ENCODE measurements around the gene NR4A3.
"Not testable (repeated sequence)": the region's sequence is repeated elsewhere in the genome, so short reads cannot be mapped to it uniquely, and the experiment has no call there.

The NR4A3 gene

GRCh38 chr9:99821396-99822108 is at the start of gene NR4A3:
Gene NR4A3, plus strand, starts transcription at chr9:99821885. Its CDS starts 6,158 bp downstream, at chr9:99828043.
- DNase-seq (ENCODE audit: low read depth), result peak; percentile 73

DNA sequence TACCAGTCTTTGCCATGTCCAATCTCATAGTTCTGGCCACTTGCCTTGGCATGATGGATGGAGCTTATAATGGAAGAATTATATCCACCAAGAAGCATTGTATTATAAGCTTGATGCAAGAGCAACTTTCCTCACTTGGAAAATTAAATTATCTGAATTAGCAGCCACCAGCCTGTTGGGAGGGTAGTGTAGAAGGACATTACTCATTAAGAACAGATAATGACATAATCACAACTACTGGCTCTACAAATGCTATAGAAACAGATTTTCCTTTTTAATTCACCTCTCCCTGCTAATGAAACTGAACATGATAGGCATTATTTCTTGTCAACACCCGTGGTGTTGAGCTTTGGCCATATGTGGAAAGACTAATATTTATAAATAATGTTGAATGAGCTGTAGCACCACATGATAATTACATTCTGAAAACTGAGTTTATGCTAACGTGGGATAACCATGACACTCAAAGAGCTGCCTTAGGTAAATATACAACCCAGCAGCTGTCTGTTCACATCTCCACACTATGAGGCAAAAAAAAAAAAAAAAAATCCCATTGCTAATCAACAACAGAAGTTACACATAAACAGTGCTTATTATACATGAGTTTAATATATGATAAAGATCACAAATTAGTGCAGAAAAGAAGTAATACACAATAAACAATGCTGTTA is 48.1 kb upstream of the NR4A3 start:
- no peak for DNase-seq (ENCODE audit: low read depth)

- no peak for DNase-seq (ENCODE audit: low read depth)
Observed at GRCh38 chr9:99778308-99778707, 43.4 kb upstream of the NR4A3 start.

DNA sequence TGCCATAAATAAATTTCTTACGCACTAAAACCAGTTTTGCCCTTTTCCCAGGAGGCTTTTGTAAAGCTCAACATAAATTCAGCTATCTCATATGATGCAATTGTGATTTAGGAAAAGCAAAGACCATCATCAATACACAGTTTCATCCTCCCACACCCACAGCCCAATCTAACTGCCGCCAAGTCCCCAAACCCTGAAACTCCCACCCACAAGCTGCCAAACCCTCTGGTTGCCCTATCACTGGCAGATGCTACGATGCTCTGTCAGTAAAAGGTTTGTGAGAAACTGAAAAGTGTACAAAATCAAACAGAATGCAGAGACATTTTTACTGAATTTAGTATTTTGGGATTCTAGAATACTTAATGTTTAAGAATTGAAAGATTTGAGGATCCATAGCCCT is 42.8 kb upstream of the NR4A3 start:
- no peak for DNase-seq (ENCODE audit: low read depth)

DNA sequence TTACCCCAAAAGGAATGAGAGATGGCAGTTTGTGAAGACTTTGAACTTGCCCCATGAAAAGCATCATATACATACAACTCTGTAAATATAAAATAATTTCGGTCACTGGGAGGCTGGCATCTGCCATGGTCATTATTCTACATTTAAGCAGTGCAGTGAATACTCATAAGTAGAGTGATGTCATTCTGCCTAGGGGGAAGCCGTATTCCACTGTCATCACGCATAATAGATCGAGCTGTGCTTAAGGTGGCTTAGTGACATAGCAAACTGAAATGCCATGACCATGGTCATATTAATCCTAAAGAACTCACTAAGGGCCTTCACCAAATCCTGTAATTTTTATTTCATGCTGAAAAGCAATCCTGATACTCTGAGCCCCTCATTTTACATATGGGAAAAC is 42.4 kb upstream of the NR4A3 start:
- no peak for DNase-seq (ENCODE audit: low read depth)

GRCh38 chr9:99782349-99782748 is 39.3 kb upstream of the NR4A3 start:
- DNase-seq (ENCODE audit: low read depth), result not testable (repeated sequence)

GRCh38 chr9:99782962-99783718 is 38.5 kb upstream of the NR4A3 start:
- DNase-seq (ENCODE audit: low read depth), result no peak

- DNase-seq (ENCODE audit: low read depth), result no peak
Observed at GRCh38 chr9:99783799-99784198, 37.9 kb upstream of the NR4A3 start.

DNA sequence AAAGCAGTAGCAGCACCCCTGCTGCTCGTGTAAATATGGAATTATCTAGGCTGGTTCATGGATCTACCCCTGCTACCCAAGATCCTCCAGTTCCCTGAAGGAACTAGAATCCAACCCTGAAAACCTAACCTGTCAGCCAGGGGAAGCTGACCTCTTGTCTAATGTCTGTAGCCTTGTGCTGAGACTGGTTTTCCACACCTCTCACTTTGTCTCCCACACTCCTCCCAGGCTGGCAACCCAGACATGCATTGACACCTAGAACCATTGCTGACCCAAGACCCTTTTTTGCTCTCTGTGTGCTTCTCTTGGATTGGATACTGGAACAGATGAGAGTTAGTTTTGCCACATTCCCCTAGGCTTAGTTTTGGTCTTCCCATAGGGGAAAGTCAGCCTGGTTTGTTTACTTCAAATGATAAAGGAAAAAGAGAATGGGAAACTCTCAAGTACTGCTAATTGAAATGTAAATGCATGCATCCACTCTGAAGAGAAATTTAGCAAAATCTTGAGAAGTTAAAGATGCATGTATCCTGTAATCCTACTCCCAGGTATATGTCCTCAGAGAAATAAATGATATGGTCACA is 36.6 kb upstream of the NR4A3 start:
- DNase-seq (ENCODE audit: low read depth), result no peak

DNA sequence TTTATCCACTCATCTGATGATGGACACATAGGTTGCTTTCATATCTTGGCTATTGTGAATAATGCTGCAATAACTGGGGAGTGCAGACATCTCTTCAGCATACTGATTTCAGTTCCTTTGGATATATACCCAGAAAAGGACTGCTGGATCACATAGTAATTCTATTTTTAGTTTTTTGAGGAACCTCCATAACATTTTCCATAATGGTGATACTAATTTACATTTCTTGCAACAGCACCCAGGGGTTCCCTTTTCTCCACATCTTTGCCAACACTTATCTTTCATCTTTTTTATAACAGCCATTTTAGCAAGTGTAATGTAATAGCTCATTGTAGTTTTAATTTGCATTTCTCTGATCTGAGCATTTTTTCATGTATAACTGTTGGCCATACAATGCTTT is 34.1 kb upstream of the NR4A3 start:
- no peak for DNase-seq (ENCODE audit: low read depth)

DNA sequence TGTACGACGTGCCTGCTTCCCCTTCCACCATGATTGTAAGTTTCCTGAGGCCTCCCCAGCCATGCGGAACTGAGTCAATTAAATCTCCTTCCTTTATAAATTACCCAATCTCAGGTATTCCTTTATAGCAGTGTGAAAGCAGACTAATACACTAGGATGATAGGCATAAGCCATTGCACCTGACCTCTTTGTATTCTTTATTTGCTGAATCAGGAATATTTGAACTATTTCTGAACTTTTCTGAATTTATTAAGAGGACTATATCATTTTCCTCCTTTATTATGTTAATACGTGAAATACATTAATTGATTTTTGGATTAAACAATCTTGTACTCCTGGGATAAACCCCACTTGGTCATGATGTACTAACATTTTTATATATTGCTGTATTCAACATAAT is 28.2 kb upstream of the NR4A3 start:
- DNase-seq (ENCODE audit: low read depth), result no peak

DNA sequence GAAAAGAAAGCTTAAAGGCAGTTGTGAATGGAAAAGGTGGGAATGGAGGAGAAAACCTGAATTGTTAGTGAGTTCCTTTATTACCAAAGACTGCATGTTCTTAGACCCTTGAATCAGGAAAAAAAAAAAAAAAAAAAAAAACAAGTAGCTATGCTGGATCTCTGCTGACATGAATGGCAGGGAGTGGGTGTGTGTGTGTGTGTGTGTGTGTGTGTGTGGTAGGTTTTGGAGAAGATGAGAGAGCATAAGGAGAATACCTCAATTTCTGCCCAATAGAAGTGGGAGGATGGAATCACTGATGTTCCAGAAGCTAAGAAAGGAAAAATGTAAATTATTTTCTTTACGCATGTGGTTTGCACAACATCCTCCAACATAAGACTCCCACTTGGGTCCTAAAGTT is 25.5 kb upstream of the NR4A3 start:
- DNase-seq (ENCODE audit: low read depth), result no peak

- DNase-seq (ENCODE audit: low read depth), result no peak
Observed at GRCh38 chr9:99801775-99802174, 19.9 kb upstream of the NR4A3 start.

DNA sequence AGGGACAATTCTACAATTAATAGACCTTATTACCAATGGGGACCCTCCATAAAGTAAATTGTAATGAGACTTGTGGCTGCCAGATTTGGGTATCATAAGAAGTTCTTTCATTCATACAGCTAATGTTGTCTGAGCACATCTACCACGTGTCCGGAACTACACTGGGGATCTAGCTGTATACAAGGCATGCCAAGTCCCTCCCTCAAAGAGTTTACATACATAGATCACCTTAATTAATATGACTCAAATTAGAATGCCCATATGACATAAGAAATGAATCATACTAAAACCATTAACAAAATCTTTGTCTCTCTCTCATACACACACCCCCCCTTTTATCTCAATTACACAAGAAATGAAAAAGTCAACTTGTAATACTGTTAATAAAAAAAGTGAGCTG is 18.0 kb upstream of the NR4A3 start:
- no peak for DNase-seq (ENCODE audit: low read depth)

GRCh38 chr9:99807276-99807852 is 14.3 kb upstream of the NR4A3 start:
- DNase-seq (ENCODE audit: low read depth), result peak; percentile 37

- no peak for DNase-seq (ENCODE audit: low read depth)
Observed at GRCh38 chr9:99807956-99808355, 13.7 kb upstream of the NR4A3 start.

GRCh38 chr9:99808454-99808853 is 13.2 kb upstream of the NR4A3 start:
- DNase-seq (ENCODE audit: low read depth), result no peak

- no peak for DNase-seq (ENCODE audit: low read depth)
Observed at GRCh38 chr9:99809586-99810319, 11.9 kb upstream of the NR4A3 start.

GRCh38 chr9:99811172-99811571 is 10.5 kb upstream of the NR4A3 start:
- DNase-seq (ENCODE audit: low read depth), result no peak

DNA sequence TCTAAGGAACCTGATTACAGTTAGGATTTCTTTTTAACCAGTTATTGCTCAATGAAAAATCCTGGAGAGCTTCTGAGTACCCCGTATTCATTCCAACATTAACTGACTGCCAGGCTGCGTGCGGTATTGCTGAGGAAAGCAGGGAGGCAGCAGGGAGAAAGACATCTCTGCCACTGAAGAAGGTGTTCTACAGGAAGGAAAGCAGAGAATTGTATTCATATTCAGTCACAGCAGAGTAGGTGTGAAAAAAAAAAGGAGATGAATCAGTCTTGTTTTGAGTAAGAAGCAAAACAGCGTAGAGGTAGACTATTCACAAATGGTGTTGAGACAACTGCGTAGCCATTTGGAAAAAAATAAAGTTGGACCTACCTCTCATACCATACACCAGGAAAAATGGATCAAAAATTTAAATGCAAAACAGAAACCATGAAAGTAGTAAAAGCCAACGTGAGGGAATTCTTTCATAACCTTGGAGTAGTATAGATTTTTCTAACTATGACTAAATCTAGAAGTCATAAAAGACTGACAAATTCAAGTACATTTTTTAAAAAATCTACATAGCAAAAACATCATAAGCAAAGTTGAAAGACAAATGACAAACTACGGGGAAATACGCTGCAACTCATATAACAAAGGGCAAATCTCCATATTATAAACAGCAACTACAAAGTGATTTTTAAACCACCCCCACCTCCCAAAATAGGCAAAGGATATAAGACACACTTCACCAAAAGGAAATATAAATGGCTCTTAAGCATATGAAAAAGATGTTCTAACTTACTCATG is 9.9 kb upstream of the NR4A3 start:
- DNase-seq (ENCODE audit: low read depth), result no peak

DNA sequence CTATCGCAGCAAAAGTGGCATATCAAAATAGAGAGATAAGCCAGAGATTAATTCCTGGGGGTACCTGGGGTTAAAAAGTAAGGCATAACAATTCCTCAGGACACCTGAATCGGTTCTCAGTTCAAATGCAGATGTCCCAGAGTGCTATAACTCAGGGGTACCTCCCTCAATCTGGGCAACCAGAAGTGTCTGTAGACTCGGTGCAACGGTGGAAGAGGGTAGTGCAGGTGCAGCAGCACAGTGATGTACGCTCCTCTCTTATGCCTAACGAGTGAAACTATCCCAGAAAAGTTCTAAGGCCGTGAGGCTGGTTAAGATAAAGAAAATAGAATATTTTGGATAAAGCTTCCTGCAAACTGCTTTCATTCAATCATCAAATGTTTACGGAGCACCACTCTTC is 7.9 kb upstream of the NR4A3 start:
- DNase-seq (ENCODE audit: low read depth), result no peak

All from activated T-helper 1 cell treated with Interleukin-2 at 50 U/mL for 16 hours (primary cell).